ENCODE measurements around the gene ARHGAP15. TPM values are rescaled to one million over a fixed set of nuclear protein-coding genes. Genes with fewer than 3 reads are reported as not detected.

Gene ARHGAP15
- total RNA-seq, 1 donor from 2014 or later: 54.1 TPM

GRCh38 chr2:143246815-143247744, 117.9 kb downstream of the ARHGAP15 start:
- Mint-ChIP-seq H3K4me3 (ENCODE audit: low read depth) (no peak overlapping the region), H3K9me3 (no peaks in the 10 kb centered on the region), H3K27me3 (ENCODE audit: low read depth) (no peaks in the 10 kb centered on the region), H3K27ac (no peak overlapping the region), H3K4me1 (ENCODE audit: low read depth) (peaks cover 25% of the 10 kb centered on the region), H3K36me3 (ENCODE audit: low read depth) (peaks cover 21% of the 10 kb centered on the region)
- no peak for DNase-seq (ENCODE audit: low spot score)
- intact Hi-C loops (cut with micrococcal nuclease): no loop called here

GRCh38 chr2:143248631-143249030, 119.4 kb downstream of the ARHGAP15 start:
- no peak for DNase-seq (ENCODE audit: low spot score)
- H3K4me1 Mint-ChIP-seq (ENCODE audit: low read depth): peaks cover 35% of the 10 kb centered on the region
- intact Hi-C loops (cut with micrococcal nuclease): no loop called here
- H3K36me3 Mint-ChIP-seq (ENCODE audit: low read depth): peaks cover 28% of the 10 kb centered on the region
- H3K9me3 Mint-ChIP-seq: no peaks in the 10 kb centered on the region
- no peak overlapping the region for H3K27ac Mint-ChIP-seq
- no peaks in the 10 kb centered on the region for H3K27me3 Mint-ChIP-seq (ENCODE audit: low read depth)
- no peak overlapping the region for H3K4me3 Mint-ChIP-seq (ENCODE audit: low read depth)

- intact Hi-C loops (cut with micrococcal nuclease): loop anchor here (10.0 kb wide), 1 partner anchor 1073 kb away; no protein-coding TSS in a partner anchor
- H3K36me3 Mint-ChIP-seq (ENCODE audit: low read depth): peaks cover 31% of the 10 kb centered on the region
- no peaks in the 10 kb centered on the region for H3K27me3 Mint-ChIP-seq (ENCODE audit: low read depth)
- no peak for DNase-seq (ENCODE audit: low spot score)
- H3K4me1 Mint-ChIP-seq (ENCODE audit: low read depth): peaks cover 60% of the 10 kb centered on the region
- H3K27ac Mint-ChIP-seq: no peak overlapping the region
- H3K4me3 Mint-ChIP-seq (ENCODE audit: low read depth): no peak overlapping the region
- H3K9me3 Mint-ChIP-seq: no peaks in the 10 kb centered on the region
Measured at GRCh38 chr2:143251681-143252080, 122.5 kb downstream of the ARHGAP15 start.

- H3K27me3 Mint-ChIP-seq (ENCODE audit: low read depth): no peaks in the 10 kb centered on the region
- intact Hi-C loops (cut with micrococcal nuclease): loop anchor here (10.0 kb wide), 1 partner anchor 1072 kb away; no protein-coding TSS in a partner anchor
- H3K36me3 Mint-ChIP-seq (ENCODE audit: low read depth): peaks cover 33% of the 10 kb centered on the region
- H3K4me3 Mint-ChIP-seq (ENCODE audit: low read depth): peak overlapping the region; percentile 43
- H3K9me3 Mint-ChIP-seq: no peaks in the 10 kb centered on the region
- H3K4me1 Mint-ChIP-seq (ENCODE audit: low read depth): peaks cover 63% of the 10 kb centered on the region
- no peak for DNase-seq (ENCODE audit: low spot score)
- H3K27ac Mint-ChIP-seq: peak overlapping the region; percentile 84
Measured at GRCh38 chr2:143252138-143252907, 123.1 kb downstream of the ARHGAP15 start.

- peak overlapping the region; percentile 22 for H3K27ac Mint-ChIP-seq
- peak overlapping the region; percentile 13 for H3K4me3 Mint-ChIP-seq (ENCODE audit: low read depth)
- no peak for DNase-seq (ENCODE audit: low spot score)
- peaks cover 23% of the 10 kb centered on the region for H3K36me3 Mint-ChIP-seq (ENCODE audit: low read depth)
- H3K27me3 Mint-ChIP-seq (ENCODE audit: low read depth): no peaks in the 10 kb centered on the region
- intact Hi-C loops (cut with micrococcal nuclease): loop anchor here (10.0 kb wide), 1 partner anchor 1071 kb away; no protein-coding TSS in a partner anchor
- no peaks in the 10 kb centered on the region for H3K9me3 Mint-ChIP-seq
- peaks cover 68% of the 10 kb centered on the region for H3K4me1 Mint-ChIP-seq (ENCODE audit: low read depth)
Measured at GRCh38 chr2:143254110-143254509, 124.9 kb downstream of the ARHGAP15 start.

- H3K4me3 Mint-ChIP-seq (ENCODE audit: low read depth): no peak overlapping the region
- no peaks in the 10 kb centered on the region for H3K9me3 Mint-ChIP-seq
- intact Hi-C loops (cut with micrococcal nuclease): loop anchor here (10.0 kb wide), 1 partner anchor 1070 kb away; no protein-coding TSS in a partner anchor
- peaks cover 22% of the 10 kb centered on the region for H3K36me3 Mint-ChIP-seq (ENCODE audit: low read depth)
- peaks cover 74% of the 10 kb centered on the region for H3K4me1 Mint-ChIP-seq (ENCODE audit: low read depth)
- DNase-seq (ENCODE audit: low spot score): no peak
- H3K27me3 Mint-ChIP-seq (ENCODE audit: low read depth): no peaks in the 10 kb centered on the region
- H3K27ac Mint-ChIP-seq: no peak overlapping the region
Measured at GRCh38 chr2:143255086-143255485, 125.9 kb downstream of the ARHGAP15 start.

GRCh38 chr2:143255899-143256298, 126.7 kb downstream of the ARHGAP15 start:
- H3K9me3 Mint-ChIP-seq: no peaks in the 10 kb centered on the region
- peak overlapping the region; percentile 66 for H3K4me3 Mint-ChIP-seq (ENCODE audit: low read depth)
- H3K27ac Mint-ChIP-seq: peak overlapping the region; percentile 95
- no peaks in the 10 kb centered on the region for H3K27me3 Mint-ChIP-seq (ENCODE audit: low read depth)
- no peak for DNase-seq (ENCODE audit: low spot score)
- intact Hi-C loops (cut with micrococcal nuclease): loop anchor here (10.0 kb wide), 1 partner anchor 1069 kb away; no protein-coding TSS in a partner anchor
- peaks cover 77% of the 10 kb centered on the region for H3K4me1 Mint-ChIP-seq (ENCODE audit: low read depth)
- peaks cover 15% of the 10 kb centered on the region for H3K36me3 Mint-ChIP-seq (ENCODE audit: low read depth)

GRCh38 chr2:143258126-143258892, 129.1 kb downstream of the ARHGAP15 start:
- no peak for DNase-seq (ENCODE audit: low spot score)
- Mint-ChIP-seq H3K36me3 (ENCODE audit: low read depth) (peaks cover 13% of the 10 kb centered on the region), H3K4me3 (ENCODE audit: low read depth) (peak overlapping the region; percentile 63), H3K9me3 (peaks cover 4% of the 10 kb centered on the region), H3K27me3 (ENCODE audit: low read depth) (no peaks in the 10 kb centered on the region), H3K4me1 (ENCODE audit: low read depth) (peaks cover 78% of the 10 kb centered on the region), H3K27ac (peak overlapping the region; percentile 92)
- intact Hi-C loops (cut with micrococcal nuclease): loop anchor here (1.0 to 10.0 kb wide), 3 partner anchors 36 to 1066 kb away; partner anchors contain the start of gene ARHGAP15

- H3K4me3 Mint-ChIP-seq (ENCODE audit: low read depth): peak overlapping the region; percentile 63
- peaks cover 73% of the 10 kb centered on the region for H3K4me1 Mint-ChIP-seq (ENCODE audit: low read depth)
- H3K9me3 Mint-ChIP-seq: peaks cover 4% of the 10 kb centered on the region
- no peaks in the 10 kb centered on the region for H3K27me3 Mint-ChIP-seq (ENCODE audit: low read depth)
- H3K36me3 Mint-ChIP-seq (ENCODE audit: low read depth): peaks cover 23% of the 10 kb centered on the region
- intact Hi-C loops (cut with micrococcal nuclease): loop anchor here (1.0 to 10.0 kb wide), 6 partner anchors 37 to 1065 kb away; no protein-coding TSS in a partner anchor
- peak overlapping the region; percentile 92 for H3K27ac Mint-ChIP-seq
- peak; percentile 54 for DNase-seq (ENCODE audit: low spot score)
Measured at GRCh38 chr2:143259368-143259958, 130.2 kb downstream of the ARHGAP15 start.

- intact Hi-C loops (cut with micrococcal nuclease): loop anchor here (2.0 kb wide), 1 partner anchor 19 kb away; no protein-coding TSS in a partner anchor
- peak overlapping the region; percentile 24 for H3K4me3 Mint-ChIP-seq (ENCODE audit: low read depth)
- H3K4me1 Mint-ChIP-seq (ENCODE audit: low read depth): peaks cover 56% of the 10 kb centered on the region
- no peaks in the 10 kb centered on the region for H3K27me3 Mint-ChIP-seq (ENCODE audit: low read depth)
- peak; percentile 42 for DNase-seq (ENCODE audit: low spot score)
- H3K27ac Mint-ChIP-seq: peak overlapping the region; percentile 87
- peaks cover 37% of the 10 kb centered on the region for H3K36me3 Mint-ChIP-seq (ENCODE audit: low read depth)
- peaks cover 8% of the 10 kb centered on the region for H3K9me3 Mint-ChIP-seq
Measured at GRCh38 chr2:143261986-143262385, 132.8 kb downstream of the ARHGAP15 start.

- H3K27ac Mint-ChIP-seq: peak overlapping the region; percentile 81
- H3K4me1 Mint-ChIP-seq (ENCODE audit: low read depth): peaks cover 52% of the 10 kb centered on the region
- peaks cover 41% of the 10 kb centered on the region for H3K36me3 Mint-ChIP-seq (ENCODE audit: low read depth)
- H3K4me3 Mint-ChIP-seq (ENCODE audit: low read depth): peak overlapping the region; percentile 18
- H3K27me3 Mint-ChIP-seq (ENCODE audit: low read depth): no peaks in the 10 kb centered on the region
- intact Hi-C loops (cut with micrococcal nuclease): loop anchor here (2.0 kb wide), 1 partner anchor 18 kb away; no protein-coding TSS in a partner anchor
- no peak for DNase-seq (ENCODE audit: low spot score)
- peaks cover 12% of the 10 kb centered on the region for H3K9me3 Mint-ChIP-seq
Measured at GRCh38 chr2:143262389-143262788, 133.2 kb downstream of the ARHGAP15 start.

Data from activated T-helper 2 cell treated with anti-CD3 and anti-CD28 coated beads, Interferon-gamma antibody, Interleukin-2, Interleukin-4, amounts not matched to agents 10 μg/mL and 5 μg/mL and 100 μg/mL, durations not matched to agents 14 hours and 24 hours and 36 hours (primary cell).